Trophoblast cell (in vitro differentiated cells and primary cell): ENCODE results near the gene HGD.

Experiments
- DNase-seq, 2 donors: peaks; one replicate each; pipeline ENCODE4 v3.0.0-alpha.2; 2016
- H2AFZ ChIP-seq: 2 replicates; pipeline ENCODE4 v1.6.1; 2013; ENCODE audit warnings: low read length, moderate library complexity, mild to moderate bottlenecking; ENCODE audit not compliant: insufficient read depth, poor library complexity
- H2AK5ac ChIP-seq: 2 replicates; pipeline ENCODE4 v1.6.1; 2013; ENCODE audit warnings: mild to moderate bottlenecking, low read length
- H2BK120ac ChIP-seq: 2 replicates; pipeline ENCODE4 v1.6.1; 2013; ENCODE audit warnings: low read length, mild to moderate bottlenecking, moderate library complexity; ENCODE audit not compliant: insufficient read depth, poor library complexity
- H2BK12ac ChIP-seq: 2 replicates; pipeline ENCODE4 v1.6.1; 2013; ENCODE audit warnings: mild to moderate bottlenecking, low read length, moderate library complexity
- H2BK5ac ChIP-seq: 2 replicates; pipeline ENCODE4 v1.6.1; 2013; ENCODE audit warnings: low read length, low read depth, moderate library complexity, mild to moderate bottlenecking; ENCODE audit not compliant: poor library complexity
- H3K14ac ChIP-seq: 2 replicates; pipeline ENCODE4 v1.6.1; 2013; ENCODE audit warnings: mild to moderate bottlenecking, low read length
- H3K18ac ChIP-seq: 2 replicates; pipeline ENCODE4 v1.6.1; 2013; ENCODE audit warnings: mild to moderate bottlenecking, low read length
- H3K23ac ChIP-seq: 2 replicates; pipeline ENCODE4 v1.6.1; 2013; ENCODE audit warnings: low read length
- H3K27ac ChIP-seq: 2 replicates; pipeline ENCODE4 v1.5.1; 2013; ENCODE audit warnings: low read depth, mild to moderate bottlenecking, inconsistent platforms, low read length, moderate library complexity
- H3K27me3 ChIP-seq: 2 replicates; pipeline ENCODE4 v1.6.1; 2013; ENCODE audit warnings: inconsistent platforms, mild to moderate bottlenecking, low read length, moderate library complexity; ENCODE audit not compliant: insufficient read depth
- H3K36me3 ChIP-seq, 2 experiments: 1 replicate in 1 of 2; 2 replicates in 1 of 2; pipeline ENCODE4 v1.6.1; 2013; ENCODE audit warnings: low read length in 2 of 2, mild to moderate bottlenecking in 2 of 2, moderate library complexity in 1 of 2; ENCODE audit not compliant: insufficient read depth in 2 of 2, control insufficient read depth in 1 of 2
- H3K4ac ChIP-seq: 2 replicates; pipeline ENCODE4 v1.6.1; 2013; ENCODE audit warnings: low read depth, mild to moderate bottlenecking, low read length, moderate library complexity
- H3K4me1 ChIP-seq, 2 experiments: 1 replicate in 1 of 2; 2 replicates in 1 of 2; pipeline ENCODE4 v1.6.1; 2013; ENCODE audit warnings: low read length in 2 of 2, mild to moderate bottlenecking in 2 of 2, moderate library complexity in 1 of 2; ENCODE audit not compliant: insufficient read depth in 2 of 2, control insufficient read depth in 1 of 2
- H3K4me2 ChIP-seq: 2 replicates; pipeline ENCODE4 v1.6.1; 2013; ENCODE audit warnings: inconsistent platforms, mild to moderate bottlenecking, low read length, moderate library complexity
- H3K4me3 ChIP-seq: 2 replicates; pipeline ENCODE4 v1.5.1; 2013; ENCODE audit warnings: mild to moderate bottlenecking, low read depth, low read length, inconsistent platforms
- H3K79me1 ChIP-seq: one replicate; pipeline ENCODE4 v1.6.1; 2013; ENCODE audit warnings: low read length
- H3K79me2 ChIP-seq: 2 replicates; pipeline ENCODE4 v1.6.1; 2013; ENCODE audit warnings: low read length, mild to moderate bottlenecking; ENCODE audit not compliant: control insufficient read depth, insufficient read depth, poor library complexity
- H3K9ac ChIP-seq: 2 replicates; pipeline ENCODE4 v1.6.1; 2013; ENCODE audit warnings: mild to moderate bottlenecking, low read length
- H3K9me3 ChIP-seq: 2 replicates; pipeline ENCODE4 v1.6.1; 2013; ENCODE audit warnings: low read depth, mild to moderate bottlenecking, control low read depth, inconsistent platforms, low read length; ENCODE audit not compliant: insufficient read depth
- H4K12ac ChIP-seq: 2 replicates; pipeline ENCODE4 v1.6.1; 2013; ENCODE audit warnings: low read depth, mild to moderate bottlenecking, low read length, moderate library complexity
- H4K8ac ChIP-seq: 2 replicates; pipeline ENCODE4 v1.6.1; 2013; ENCODE audit warnings: low read depth, mild to moderate bottlenecking, low read length, moderate library complexity
- H4K91ac ChIP-seq: one replicate; pipeline ENCODE4 v1.6.1; 2013; ENCODE audit warnings: low read depth, mild to moderate bottlenecking, low read length, moderate library complexity
- WGBS: extraction: QIAGEN DNeasy Blood & Tissue Kit; methylation state at CpG from one replicate; pipeline ENCODE4 v1.1.7; 2013; ENCODE audit warnings: missing lambda C conversion rate; ENCODE audit not compliant: insufficient read length, insufficient coverage; ENCODE audit errors: extremely low coverage; 5-methylcytosine and 5-hydroxymethylcytosine counted together

The HGD gene

GRCh38 chr3:120705884-120706582 is 24.0 kb upstream of the HGD start:
- WGBS, result no CpG with 5 or more reads among the region's 5 CpGs
- H3K4me1 ChIP-seq, result no peaks in the 10 kb centered on the region
- no peaks in the 10 kb centered on the region for H3K27me3 ChIP-seq
- H3K4ac ChIP-seq, result no peak overlapping the region
- no peak overlapping the region for H4K8ac ChIP-seq
- H3K79me1 ChIP-seq, result no peaks in the 10 kb centered on the region
- H3K79me2 ChIP-seq, result no peaks in the 10 kb centered on the region
- no peak overlapping the region for H2AFZ ChIP-seq
- H3K27ac ChIP-seq, result no peak overlapping the region
- no peak overlapping the region for H3K4me2 ChIP-seq
- no peak overlapping the region for H3K18ac ChIP-seq
- no peak overlapping the region for H3K14ac ChIP-seq
- H3K9ac ChIP-seq, result no peak overlapping the region
- DNase-seq, result no peak
- no peak overlapping the region for H4K91ac ChIP-seq
- H3K36me3 ChIP-seq, result no peaks in the 10 kb centered on the region
- no peak overlapping the region for H2BK120ac ChIP-seq
- H3K4me3 ChIP-seq, result no peak overlapping the region
- no peak overlapping the region for H2BK5ac ChIP-seq
- no peaks in the 10 kb centered on the region for H3K9me3 ChIP-seq
- no peak overlapping the region for H2AK5ac ChIP-seq
- H4K12ac ChIP-seq, result no peak overlapping the region
- no peak overlapping the region for H2BK12ac ChIP-seq
- H3K23ac ChIP-seq, result no peak overlapping the region

DNA sequence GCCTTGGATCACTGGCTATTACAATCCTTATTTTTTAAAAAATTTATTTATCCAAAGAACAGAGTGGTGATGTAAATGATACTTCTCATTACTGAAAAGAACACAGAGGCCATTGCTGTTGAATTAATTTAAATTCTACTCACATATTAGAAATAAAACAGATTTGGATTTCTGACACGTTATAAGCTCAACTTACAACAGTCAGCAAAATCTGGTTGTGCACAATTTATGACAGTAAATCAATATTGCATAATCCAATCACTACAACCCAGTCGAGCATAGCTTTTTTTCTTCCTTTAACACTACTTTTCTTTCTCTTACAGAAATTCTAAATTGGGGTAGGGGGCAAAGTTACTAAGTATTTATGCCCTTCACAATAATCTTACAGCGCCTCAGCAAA is 17.3 kb upstream of the HGD start:
- Histone ChIP-seq H3K79me1 (no peaks in the 10 kb centered on the region), H3K4ac (no peak overlapping the region), H3K18ac (no peak overlapping the region), H2AFZ (no peak overlapping the region), H2AK5ac (no peak overlapping the region), H3K4me1 (no peaks in the 10 kb centered on the region), H3K14ac (no peak overlapping the region), H3K23ac (no peak overlapping the region), H3K9me3 (no peaks in the 10 kb centered on the region), H3K9ac (no peak overlapping the region), H4K91ac (no peak overlapping the region), H4K12ac (no peak overlapping the region), H3K27me3 (no peaks in the 10 kb centered on the region), H4K8ac (no peak overlapping the region), H3K4me3 (no peak overlapping the region), H3K4me2 (no peak overlapping the region), H3K36me3 (no peaks in the 10 kb centered on the region), H2BK12ac (no peak overlapping the region), H3K79me2 (no peaks in the 10 kb centered on the region), H2BK5ac (no peak overlapping the region), H3K27ac (no peak overlapping the region), H2BK120ac (no peak overlapping the region)
- DNase-seq, result no peak
- WGBS, result no CpG with 5 or more reads among the region's 3 CpGs

DNA sequence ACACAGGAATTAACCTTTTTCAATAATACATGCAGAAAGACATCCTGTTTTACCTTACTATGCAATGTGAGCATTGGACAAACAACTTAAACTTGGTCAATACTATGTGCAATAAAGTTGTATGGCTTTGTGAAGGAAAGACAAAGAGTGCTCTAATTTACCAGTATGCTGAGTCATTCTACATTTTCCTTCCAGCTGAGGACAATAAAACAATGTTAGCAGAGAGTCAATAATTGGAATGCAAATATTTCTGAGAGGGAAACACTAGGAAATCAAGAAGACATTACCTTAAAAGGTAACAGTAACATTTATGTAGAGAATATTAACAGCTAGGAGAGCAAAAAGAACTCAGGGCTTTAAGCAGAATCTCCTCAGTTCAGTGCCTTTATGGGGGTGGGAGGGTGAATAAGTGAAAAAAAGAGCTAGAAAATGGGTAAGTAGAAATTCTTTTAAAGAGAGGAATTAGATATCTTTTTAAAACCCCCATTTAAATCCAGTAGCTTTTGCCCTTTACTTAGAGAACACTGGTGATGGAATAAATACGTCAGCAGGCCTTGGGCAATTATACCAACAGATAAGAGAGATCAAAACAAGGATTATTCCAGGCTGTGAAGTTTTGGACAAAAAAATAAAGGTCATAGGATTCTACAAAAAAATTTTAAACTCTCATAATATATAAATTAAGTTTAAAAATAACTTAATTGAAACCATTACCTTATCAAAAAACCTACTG is 11.6 kb upstream of the HGD start:
- H3K4me1 ChIP-seq, result no peaks in the 10 kb centered on the region
- no peak overlapping the region for H2BK12ac ChIP-seq
- no peaks in the 10 kb centered on the region for H3K79me2 ChIP-seq
- no peak overlapping the region for H3K14ac ChIP-seq
- no peak overlapping the region for H3K18ac ChIP-seq
- H3K36me3 ChIP-seq, result no peaks in the 10 kb centered on the region
- H2AFZ ChIP-seq, result no peak overlapping the region
- H3K79me1 ChIP-seq, result no peaks in the 10 kb centered on the region
- no peak overlapping the region for H3K23ac ChIP-seq
- H4K12ac ChIP-seq, result no peak overlapping the region
- no peak for DNase-seq
- H3K27me3 ChIP-seq, result no peaks in the 10 kb centered on the region
- no peak overlapping the region for H3K9ac ChIP-seq
- H2BK5ac ChIP-seq, result no peak overlapping the region
- no peak overlapping the region for H4K91ac ChIP-seq
- no peaks in the 10 kb centered on the region for H3K9me3 ChIP-seq
- H3K4me2 ChIP-seq, result no peak overlapping the region
- no peak overlapping the region for H3K27ac ChIP-seq
- no peak overlapping the region for H3K4me3 ChIP-seq
- H2BK120ac ChIP-seq, result no peak overlapping the region
- no peak overlapping the region for H3K4ac ChIP-seq
- no peak overlapping the region for H4K8ac ChIP-seq
- no peak overlapping the region for H2AK5ac ChIP-seq
- WGBS, result no CpG with 5 or more reads among the region's 1 CpG

GRCh38 chr3:120689395-120689794 is 7.4 kb upstream of the HGD start:
- H4K8ac ChIP-seq, result no peak overlapping the region
- H3K4me1 ChIP-seq, result no peaks in the 10 kb centered on the region
- no peaks in the 10 kb centered on the region for H3K79me2 ChIP-seq
- H2BK120ac ChIP-seq, result no peak overlapping the region
- no peak overlapping the region for H2BK5ac ChIP-seq
- no peak overlapping the region for H3K23ac ChIP-seq
- H3K27me3 ChIP-seq, result no peaks in the 10 kb centered on the region
- no peak overlapping the region for H3K27ac ChIP-seq
- H2AK5ac ChIP-seq, result no peak overlapping the region
- no peak overlapping the region for H4K91ac ChIP-seq
- no peak overlapping the region for H3K18ac ChIP-seq
- no peak overlapping the region for H3K4ac ChIP-seq
- H2BK12ac ChIP-seq, result no peak overlapping the region
- no peaks in the 10 kb centered on the region for H3K9me3 ChIP-seq
- no peak overlapping the region for H3K4me3 ChIP-seq
- no peak overlapping the region for H4K12ac ChIP-seq
- no peaks in the 10 kb centered on the region for H3K79me1 ChIP-seq
- H3K14ac ChIP-seq, result no peak overlapping the region
- H3K9ac ChIP-seq, result no peak overlapping the region
- DNase-seq, result no peak
- no peaks in the 10 kb centered on the region for H3K36me3 ChIP-seq
- H3K4me2 ChIP-seq, result no peak overlapping the region
- H2AFZ ChIP-seq, result no peak overlapping the region
- WGBS, result no CpG with 5 or more reads among the region's 3 CpGs
